Stimulated activated CD8-positive, alpha-beta memory T cell treated with anti-CD3 and anti-CD28 coated beads, Interleukin-7, amount 100 ng/mL, for 24 hours (primary cell): Measurements from ENCODE around the gene DST.

Source experiments
- DNase-seq: peaks from one replicate; pipeline ENCODE4 v3.0.0-alpha.2; 2020; ENCODE audit warnings: low read depth

DST gene

GRCh38 chr6:56642366-56643261 is at the start of gene DST:
TSS of gene DST (minus strand) at chr6:56642889.
- DNase-seq: no peak

DNA sequence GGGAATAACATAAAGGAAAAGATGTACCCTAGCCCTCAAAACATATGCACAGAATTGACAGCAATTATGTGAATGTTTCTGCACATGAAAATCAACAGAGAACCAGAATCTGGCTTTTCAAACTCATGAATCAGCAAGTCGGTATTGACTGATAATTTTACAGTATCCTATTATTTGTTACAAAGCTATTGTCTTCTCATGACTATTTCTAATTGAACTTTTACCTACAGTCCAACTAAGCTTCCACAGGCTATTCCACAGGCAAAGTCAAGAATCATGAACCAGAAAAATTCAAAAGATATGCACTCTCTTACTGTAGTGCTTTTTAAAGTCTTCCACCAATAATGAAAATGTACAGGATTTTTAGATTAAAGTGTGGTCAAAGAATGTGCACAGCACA is 49.1 kb upstream of the DST start:
- DNase-seq: no peak

GRCh38 chr6:56691286-56691595 is 48.6 kb upstream of the DST start:
- DNase-seq: no peak

GRCh38 chr6:56690519-56691285 is 48.0 kb upstream of the DST start:
- DNase-seq: no peak

GRCh38 chr6:56689663-56690062 is 47.0 kb upstream of the DST start:
- no peak for DNase-seq

DNA sequence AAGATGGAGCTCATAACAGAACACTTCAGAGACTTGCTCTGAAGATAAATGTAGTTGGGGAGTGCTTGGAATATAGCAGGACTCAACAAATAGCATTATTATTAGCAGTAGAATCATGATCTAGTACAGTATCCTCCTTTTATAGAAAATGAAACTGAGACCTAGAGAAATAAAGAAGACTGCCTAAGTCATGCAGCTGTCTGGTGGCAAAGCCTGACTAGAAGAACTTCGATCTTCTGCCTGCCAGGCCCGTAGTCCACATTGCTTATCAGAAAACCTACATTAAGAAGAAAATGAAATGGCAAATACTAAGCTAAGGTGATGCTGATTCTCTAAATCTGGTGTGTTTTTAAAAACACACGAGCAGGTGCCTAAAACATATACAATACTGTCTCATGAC is 46.4 kb upstream of the DST start:
- DNase-seq: no peak

DNA sequence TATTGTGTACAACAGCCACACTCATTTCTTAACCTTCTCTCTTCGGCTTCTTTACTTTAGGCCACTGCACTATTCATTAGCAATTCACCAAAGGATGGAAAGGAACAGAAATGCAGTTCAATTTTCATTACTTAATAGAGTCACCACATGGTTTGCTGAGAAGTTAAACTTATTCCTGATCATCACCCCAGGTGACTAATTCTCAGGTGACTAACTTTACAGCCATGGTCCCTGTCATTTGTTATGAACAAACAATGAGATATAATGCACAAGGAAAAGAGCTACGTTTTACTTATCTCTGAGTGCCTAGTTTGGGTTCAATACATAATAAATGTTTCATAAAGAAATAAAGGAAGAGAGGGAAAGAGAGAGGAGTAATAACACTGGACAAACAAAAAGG is 45.8 kb upstream of the DST start:
- no peak for DNase-seq

DNA sequence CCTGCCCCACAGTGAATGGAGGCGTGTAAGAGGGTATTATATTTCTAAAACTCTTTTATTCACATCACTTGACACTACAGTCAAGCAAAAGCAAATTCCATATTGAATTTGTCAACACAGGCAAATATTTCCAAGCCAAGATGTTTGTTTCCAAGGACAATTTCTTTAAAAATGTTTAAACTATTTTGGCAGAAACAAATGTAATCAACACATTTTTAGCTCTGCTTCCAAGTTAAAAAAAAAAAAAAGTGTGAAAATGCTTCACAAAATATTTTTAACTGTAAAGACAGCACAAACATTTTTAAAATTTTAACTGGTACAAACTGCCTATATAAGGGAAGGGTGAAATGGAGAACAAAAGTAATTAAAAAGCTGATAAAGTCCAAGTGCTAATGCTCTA is 44.9 kb upstream of the DST start:
- DNase-seq: no peak

- DNase-seq: no peak
Observed at GRCh38 chr6:56686429-56686828, 43.7 kb upstream of the DST start.

GRCh38 chr6:56685994-56686393 is 43.3 kb upstream of the DST start:
- DNase-seq: no peak

DNA sequence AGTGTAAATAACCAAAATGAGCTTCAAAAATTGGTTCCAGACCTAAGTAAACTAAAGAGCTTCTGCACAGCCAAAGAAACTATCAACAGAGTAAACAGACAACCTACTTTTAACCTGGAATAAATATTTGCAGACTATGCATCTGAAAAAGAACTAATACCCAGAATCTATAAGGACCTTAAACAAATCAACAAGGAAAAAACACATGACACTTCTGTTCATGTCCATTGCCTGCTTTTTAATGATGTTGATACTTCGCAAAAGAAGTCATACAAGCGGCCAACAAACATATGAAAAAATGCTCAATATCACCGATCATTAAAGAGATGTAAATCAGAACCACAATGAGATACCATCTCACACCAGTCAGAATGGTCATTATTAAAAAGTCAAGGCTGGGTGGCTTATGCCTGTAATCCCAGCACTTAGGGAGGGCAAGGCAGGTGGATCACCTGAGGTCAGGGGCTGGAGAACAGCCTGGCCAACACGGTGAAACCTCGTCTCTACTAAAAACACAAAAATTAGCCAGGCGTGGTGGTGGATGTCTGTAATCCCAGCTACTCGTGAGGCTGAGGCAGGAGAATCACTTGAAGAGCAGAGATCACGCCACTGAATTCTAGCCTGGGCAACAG is 42.5 kb upstream of the DST start:
- no peak for DNase-seq

DNA sequence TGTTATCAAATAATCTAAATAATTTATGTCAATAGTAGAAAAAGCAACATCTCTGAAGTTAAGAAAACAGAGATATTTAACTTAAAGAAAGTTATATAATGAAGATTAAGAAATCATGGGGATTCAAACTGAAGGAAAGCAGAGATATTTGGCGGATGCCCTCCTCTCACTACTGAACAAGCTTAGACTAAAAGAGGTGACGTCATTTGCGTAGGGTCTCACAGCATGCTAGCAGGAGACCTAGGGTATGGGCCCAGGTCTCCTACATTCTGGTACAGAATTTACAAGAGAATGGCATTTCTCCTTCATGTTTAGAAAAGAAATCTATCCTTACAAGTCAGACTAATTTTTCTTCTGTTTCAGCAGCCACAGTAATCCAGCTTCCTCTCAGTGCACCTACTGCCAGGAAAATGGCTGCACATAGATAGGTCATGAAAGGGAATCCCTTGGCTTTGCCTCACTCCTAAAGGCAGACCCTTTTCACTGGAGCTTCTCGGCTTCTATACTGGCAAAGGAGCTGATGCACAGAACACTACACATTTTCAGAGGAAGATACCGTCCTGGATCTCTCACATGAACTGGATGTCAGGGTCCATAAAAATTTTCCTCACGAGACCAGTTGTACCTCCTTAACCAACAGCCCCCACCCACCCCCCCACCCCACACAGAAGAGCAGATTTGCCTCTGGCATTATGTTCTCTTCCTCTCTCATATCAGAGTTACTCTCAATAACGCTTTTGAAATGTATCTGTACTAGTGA is 41.8 kb upstream of the DST start:
- no peak for DNase-seq

DNA sequence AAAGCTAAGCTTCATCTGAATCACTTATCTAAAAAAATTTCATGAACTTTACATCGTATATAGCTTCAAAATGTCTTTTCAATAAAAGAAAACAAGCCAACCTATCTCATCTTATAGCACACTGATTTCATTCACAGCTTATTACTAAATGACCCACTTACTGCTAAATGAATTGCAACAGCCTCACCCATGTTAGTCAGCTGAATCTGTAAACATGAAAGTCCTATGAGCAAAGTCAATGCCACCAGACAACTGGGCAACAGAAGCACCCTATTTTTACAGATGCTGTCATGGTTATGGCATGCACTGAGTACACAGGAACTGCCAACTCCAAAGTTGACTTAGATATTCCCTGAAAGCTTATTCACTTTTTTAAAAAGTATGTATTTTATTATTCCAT is 41.2 kb upstream of the DST start:
- DNase-seq: no peak

- no peak for DNase-seq
Observed at GRCh38 chr6:56682635-56683034, 39.9 kb upstream of the DST start.

DNA sequence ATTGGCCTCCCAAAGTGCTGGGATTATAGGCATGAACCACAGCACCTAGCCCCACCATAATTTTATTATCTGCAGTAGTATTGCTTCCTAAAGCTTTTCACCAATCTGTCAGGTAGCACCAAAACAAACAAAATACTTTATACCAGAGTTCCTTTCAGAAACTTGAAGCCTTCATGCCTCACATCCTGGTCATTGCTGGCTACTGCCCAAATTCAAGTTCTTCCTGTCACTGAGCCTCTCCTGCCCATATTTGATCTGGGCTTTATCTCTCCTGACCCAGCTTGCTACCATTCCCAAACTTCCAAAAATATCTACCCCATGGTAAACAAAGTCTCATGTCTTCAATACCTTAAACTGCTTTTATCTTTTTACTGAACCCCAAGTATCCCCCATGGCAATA is 34.9 kb upstream of the DST start:
- no peak for DNase-seq

DNA sequence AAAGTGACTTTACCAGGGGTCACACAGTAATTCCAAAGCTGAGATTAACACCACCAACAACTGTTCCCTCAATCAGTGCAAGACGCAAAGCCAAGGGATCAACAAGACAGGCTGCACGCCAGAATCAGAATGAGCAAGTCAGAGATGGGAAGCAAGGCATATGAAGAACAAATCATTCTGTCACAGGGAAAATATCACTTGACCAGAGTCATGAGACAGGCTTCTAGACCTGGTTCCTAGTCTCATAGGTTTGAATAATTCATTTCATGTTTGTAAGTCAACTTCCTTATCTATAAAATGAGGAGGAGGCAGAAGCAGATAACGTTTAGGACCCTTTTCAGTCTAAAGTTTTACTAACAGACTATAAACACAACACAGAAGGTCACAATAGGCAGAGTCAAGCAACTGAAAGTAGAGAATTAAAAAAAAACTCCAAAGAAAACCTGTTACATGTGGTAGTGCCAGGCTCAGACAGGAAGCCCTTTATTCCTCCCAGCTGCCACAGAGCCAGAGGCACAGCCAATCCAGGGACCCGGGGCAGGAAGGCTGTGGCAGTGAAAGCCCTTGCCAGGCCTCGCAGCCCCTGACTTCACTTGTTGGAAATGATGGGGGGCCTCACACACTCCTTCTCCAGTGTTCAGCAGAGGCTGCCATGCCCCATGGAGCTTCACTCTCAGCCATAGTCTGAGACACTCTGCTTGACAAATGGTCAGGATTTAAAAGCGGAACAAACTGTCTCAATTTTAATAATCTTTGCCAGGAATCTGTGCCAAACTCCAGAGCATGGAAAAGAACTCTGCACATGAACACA is 29.2 kb upstream of the DST start:
- DNase-seq: no peak

DNA sequence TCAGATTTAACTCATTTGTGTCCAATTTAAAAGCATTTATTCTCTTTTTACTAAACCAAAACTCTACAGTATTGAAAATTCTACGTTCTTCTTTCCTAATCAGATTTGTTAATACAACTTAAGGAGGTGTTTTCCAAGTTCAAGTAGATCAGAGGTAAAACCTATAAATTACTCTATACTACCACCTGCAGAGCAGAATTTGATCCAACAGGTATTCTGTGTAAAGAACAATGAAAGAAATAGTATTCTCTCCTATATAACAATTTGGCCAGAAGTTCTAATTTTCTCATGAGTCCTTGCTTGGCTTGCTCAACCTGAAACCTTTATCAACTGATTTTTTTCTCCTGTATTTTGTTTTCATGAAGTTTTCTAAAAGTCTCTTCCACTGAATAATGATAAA is 28.5 kb upstream of the DST start:
- DNase-seq: no peak

GRCh38 chr6:56669041-56669440 is 26.4 kb upstream of the DST start:
- DNase-seq: no peak

- no peak for DNase-seq
Observed at GRCh38 chr6:56668158-56668557, 25.5 kb upstream of the DST start.

- no peak for DNase-seq
Observed at GRCh38 chr6:56667336-56667735, 24.6 kb upstream of the DST start.

DNA sequence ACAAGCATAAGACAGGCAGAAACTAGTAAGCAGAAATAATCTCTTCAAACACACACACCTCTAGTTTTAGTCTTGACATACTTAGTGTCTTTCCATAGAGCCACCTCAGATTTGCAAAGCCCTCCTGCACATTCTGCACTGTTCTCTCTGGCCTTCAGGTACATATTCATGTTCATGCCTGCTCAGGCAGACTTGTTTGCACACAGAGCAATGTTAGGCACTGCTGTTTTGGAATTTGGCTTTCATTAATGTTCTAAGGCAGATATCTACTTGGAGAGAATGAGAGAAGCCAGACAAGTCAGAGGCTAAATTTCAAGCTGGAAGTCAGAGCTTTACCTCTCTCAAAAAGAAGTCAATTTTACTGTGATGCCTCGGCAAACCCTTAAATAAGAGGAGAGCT is 21.3 kb upstream of the DST start:
- DNase-seq: no peak

GRCh38 chr6:56663344-56663743 is 20.7 kb upstream of the DST start:
- no peak for DNase-seq
